ENCODE data around the gene BCL2A1.

GRCh38 chr15:79978260-79978654 is 7.3 kb upstream of the BCL2A1 start:
- TF ChIP-seq CTCF (IDR thresholded peaks at IDR 0.05), result no peak
- no peak for TF ChIP-seq POLR2A (IDR thresholded peaks at IDR 0.05; ENCODE audit: low read depth)
- TF ChIP-seq POLR2AphosphoS5 (IDR thresholded peaks at IDR 0.05), result no peak
